Measurements from ENCODE around the gene SMPDL3B.

SMPDL3B gene

GRCh38 chr1:27940870-27941560 lies 6.2 kb downstream of the SMPDL3B start:
- DNase-seq (ENCODE audit: low read depth), result no peak

DNA sequence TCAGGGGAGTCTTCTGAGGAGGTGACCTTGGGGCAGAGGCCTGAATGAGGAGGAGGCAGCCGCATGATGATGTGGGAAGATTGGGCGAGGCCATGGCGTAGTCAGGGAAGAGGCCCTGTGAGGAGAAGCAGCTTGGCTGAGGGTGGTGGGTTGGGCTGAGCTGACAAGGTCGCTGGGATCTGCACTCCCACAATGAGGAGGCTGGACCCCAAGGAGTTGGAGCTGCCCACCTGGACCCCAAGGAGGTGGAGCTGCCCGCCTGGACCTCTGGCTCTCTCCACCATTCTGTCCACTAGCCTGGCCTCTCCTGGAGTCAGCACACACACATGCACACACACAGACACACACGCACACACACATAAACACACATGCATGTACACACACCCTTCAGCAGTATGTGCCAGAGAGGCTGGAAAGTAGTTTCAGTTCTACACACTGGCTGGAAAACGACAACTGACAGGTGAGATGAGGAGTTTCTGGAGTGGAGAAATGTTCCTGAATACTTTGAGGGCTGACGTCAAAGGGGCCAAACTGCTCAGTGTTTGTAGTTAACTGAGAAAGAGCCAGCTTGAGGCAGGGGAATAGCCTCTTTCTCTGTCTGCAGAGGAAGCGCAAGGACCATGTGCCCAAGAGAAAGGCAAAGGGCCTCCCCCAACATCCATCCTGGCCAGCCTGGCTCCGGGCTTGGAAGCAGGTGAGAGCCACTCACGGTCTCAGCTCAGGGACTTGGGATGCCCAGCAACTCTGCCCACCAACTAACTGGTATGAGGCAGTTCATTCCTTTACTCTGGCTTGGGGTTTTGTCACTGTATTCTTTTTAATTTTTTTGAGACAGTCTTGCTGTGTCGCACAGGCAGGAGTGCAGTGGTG lies 7.1 kb downstream of the SMPDL3B start:
- no peak for DNase-seq (ENCODE audit: low read depth)

GRCh38 chr1:27945020-27945419 lies 10.2 kb downstream of the SMPDL3B start:
- DNase-seq (ENCODE audit: low read depth), result no peak

DNA sequence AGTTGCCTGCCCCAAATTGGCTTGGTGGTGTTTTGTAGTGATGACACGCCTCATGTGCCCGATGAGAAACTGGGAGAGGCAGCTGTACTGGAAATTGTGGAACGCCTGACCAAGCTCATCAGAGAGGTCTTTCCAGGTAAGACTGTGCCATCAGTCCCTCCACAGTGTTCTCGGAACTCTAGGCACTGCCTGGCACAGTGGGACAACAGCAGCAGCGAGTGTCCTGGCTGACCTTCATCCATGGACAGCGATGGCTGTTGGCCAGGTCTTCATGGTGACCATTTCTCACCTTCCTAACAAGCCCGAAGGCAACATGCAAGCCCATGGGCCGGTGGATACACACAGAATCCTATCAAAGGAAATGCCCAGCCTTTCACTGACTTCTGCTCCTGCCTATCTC lies 14.2 kb downstream of the SMPDL3B start:
- no peak for DNase-seq (ENCODE audit: low read depth)

DNA sequence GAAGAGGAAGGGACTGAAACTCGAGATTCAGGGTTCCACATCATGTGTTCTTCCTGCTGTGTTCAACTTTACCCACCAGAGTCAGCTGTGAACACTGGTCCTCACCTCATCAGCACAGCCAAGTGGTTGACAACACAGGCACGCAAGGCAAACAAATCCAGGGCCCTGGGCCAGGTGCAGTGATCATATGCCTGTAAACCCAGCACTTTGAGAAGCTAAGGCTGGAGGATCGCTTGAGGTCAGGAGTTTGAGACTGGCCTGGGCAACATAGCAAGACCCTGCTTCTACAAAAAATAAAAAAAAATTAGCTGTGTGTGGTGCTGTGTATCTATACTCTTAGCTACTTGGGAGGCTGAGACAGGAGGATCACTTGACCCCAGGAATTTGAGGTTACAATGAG lies 16.6 kb downstream of the SMPDL3B start:
- DNase-seq (ENCODE audit: low read depth), result no peak

GRCh38 chr1:27952147-27952546 lies 17.3 kb downstream of the SMPDL3B start:
- DNase-seq (ENCODE audit: low read depth), result no peak

DNA sequence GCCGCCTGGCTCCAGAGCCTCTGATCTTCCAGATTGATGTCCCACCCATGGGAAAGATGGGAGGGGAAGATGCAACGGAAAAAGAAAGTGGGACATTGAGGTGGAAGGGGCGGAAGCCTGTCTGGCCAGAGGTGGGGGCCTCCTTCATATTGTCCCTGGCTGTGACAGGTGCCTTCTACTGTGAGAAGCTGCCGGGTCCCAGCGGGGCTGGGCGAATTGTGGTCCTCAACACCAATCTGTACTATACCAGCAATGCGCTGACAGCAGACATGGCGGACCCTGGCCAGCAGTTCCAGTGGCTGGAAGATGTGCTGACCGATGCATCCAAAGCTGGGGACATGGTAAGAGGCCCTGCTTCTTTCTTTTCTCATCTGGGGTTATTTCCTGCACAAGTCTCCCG lies 19.4 kb downstream of the SMPDL3B start:
- DNase-seq (ENCODE audit: low read depth), result no peak

GRCh38 chr1:27955076-27955475 lies 20.3 kb downstream of the SMPDL3B start:
- DNase-seq (ENCODE audit: low read depth), result no peak

DNA sequence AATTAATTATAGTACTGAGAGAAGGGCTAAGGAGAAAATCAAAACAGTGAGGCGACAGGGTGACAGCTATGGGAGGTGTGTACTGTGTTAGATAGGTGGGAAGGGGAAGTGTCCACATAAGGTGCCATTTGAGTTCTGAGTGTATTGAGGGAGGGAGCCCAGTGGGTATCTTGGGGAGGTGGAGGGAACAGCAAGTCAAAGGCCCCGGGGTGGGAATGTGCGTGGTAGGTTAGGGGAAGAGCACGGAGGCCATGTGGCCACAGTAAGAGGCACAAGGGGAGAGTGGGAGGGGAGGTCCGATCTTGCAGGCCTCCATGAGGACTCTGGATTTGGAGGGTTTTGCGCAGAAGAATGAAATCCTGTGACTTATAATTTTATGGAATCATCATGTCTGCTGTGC lies 22.0 kb downstream of the SMPDL3B start:
- no peak for DNase-seq (ENCODE audit: low read depth)

DNA sequence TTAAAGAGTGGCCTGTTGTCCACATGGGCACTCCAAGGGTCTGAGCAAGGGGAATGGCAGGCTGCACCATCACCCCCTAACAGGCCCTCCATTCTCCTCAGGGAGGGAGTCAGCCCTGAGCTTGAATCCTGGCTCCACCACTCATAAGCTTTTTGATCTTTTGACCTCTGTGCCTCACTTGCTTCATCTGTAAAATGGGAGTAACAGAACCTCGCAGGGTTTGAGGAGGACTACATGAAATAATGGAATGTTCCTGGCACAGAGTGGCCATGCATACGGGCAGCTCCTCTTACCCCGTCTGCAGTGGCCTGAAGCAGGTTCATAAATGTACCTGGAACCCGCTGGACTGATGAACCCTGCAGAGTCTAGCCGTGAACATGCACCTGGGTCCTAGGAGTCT lies 22.9 kb downstream of the SMPDL3B start:
- no peak for DNase-seq (ENCODE audit: low read depth)

DNA sequence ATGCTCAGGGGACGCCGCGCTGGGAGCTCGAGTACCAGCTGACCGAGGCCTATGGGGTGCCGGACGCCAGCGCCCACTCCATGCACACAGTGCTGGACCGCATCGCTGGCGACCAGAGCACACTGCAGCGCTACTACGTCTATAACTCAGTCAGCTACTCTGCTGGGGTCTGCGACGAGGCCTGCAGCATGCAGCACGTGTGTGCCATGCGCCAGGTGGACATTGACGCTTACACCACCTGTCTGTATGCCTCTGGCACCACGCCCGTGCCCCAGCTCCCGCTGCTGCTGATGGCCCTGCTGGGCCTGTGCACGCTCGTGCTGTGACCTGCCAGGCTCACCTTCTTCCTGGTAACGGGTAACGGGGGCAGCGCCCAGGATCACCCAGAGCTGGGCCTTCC lies 23.7 kb downstream of the SMPDL3B start:
- no peak for DNase-seq (ENCODE audit: low read depth)

DNA sequence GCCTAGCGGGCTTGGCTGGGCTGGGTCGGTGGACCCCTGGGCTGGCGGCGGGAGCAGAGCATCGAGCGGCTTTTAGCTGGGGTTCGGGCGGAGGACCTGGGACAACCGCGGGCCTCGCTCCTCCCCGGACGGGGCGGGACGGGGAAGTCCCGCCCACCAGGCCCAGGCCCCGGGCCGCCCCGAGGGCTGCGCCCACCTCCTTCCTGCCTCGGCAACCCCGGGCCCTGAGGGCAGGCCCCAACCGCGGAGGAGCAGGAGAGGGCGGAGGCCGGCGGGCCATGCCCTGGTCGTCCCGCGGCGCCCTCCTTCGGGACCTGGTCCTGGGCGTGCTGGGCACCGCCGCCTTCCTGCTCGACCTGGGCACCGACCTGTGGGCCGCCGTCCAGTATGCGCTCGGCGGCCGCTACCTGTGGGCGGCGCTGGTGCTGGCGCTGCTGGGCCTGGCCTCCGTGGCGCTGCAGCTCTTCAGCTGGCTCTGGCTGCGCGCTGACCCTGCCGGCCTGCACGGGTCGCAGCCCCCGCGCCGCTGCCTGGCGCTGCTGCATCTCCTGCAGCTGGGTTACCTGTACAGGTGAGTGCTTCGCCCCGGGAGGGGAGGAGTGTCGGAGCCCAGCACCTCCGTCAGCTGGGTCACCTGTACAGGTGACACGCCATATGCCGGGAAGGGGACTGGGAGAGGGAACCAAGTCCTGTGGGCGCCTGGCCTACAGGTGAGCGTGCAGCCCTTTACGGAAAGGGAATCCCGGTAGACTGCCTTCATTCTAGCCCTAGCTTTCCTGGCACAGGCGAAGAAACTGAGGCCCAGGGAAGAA lies 25.2 kb downstream of the SMPDL3B start, which contains the start of gene XKR8:
Gene XKR8, plus strand, starts transcription at position 182 of the 812 bp plus-strand sequence. Its CDS starts 97 bp downstream, at position 279.
- peak; percentile 72 for DNase-seq (ENCODE audit: low read depth)

- DNase-seq (ENCODE audit: low read depth), result no peak
Observed at GRCh38 chr1:27960762-27961645, 26.2 kb downstream of the SMPDL3B start.

DNA sequence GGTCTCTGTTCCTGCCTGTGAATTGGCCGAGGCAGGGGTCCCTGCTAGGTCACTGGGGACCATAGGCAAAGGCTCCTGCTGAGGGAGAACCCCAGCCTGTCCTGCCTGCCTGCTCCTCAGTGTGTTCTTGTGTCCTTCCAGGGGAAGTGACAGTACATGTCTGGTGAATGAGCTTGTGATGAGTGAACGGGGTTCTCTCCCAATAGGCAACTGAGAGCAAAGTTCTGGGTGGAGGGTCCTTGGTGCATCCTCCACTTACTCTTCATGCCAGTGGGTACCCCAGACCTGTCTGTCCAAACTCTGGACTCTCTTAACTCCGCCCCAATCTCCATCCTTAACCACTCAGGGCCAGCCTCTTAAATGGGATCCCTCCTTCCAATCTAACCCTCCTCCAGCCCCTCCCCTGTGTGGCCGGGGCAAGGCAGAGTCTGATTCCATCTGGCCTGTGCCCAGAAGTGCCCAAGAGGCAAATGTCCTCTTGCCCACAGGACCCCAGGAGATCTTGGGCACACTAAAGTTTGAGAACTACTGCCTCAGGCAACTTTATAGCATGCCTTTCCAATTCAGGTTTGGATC lies 26.9 kb downstream of the SMPDL3B start:
- DNase-seq (ENCODE audit: low read depth), result no peak

DNA sequence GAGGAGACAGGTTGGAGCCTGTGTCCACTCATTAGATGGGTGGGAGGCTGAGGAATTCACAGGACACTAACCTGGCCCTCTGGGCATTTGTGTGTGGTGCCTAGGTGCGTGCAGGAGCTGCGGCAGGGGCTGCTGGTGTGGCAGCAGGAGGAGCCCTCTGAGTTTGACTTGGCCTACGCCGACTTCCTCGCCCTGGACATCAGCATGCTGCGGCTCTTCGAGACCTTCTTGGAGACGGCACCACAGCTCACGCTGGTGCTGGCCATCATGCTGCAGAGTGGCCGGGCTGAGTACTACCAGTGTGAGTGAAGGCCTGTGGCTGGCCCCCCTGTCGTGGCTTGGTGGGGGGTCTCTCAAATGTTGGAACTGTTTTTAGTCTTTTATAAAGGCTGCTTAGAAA lies 28.6 kb downstream of the SMPDL3B start:
- DNase-seq (ENCODE audit: low read depth), result no peak

DNA sequence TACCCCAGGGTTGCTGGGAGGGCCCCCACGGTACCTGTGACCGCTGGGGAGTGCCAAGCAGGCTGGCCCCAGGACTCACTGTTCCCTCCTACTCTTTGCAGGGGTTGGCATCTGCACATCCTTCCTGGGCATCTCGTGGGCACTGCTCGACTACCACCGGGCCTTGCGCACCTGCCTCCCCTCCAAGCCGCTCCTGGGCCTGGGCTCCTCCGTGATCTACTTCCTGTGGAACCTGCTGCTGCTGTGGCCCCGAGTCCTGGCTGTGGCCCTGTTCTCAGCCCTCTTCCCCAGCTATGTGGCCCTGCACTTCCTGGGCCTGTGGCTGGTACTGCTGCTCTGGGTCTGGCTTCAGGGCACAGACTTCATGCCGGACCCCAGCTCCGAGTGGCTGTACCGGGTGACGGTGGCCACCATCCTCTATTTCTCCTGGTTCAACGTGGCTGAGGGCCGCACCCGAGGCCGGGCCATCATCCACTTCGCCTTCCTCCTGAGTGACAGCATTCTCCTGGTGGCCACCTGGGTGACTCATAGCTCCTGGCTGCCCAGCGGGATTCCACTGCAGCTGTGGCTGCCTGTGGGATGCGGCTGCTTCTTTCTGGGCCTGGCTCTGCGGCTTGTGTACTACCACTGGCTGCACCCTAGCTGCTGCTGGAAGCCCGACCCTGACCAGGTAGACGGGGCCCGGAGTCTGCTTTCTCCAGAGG lies 31.8 kb downstream of the SMPDL3B start:
- DNase-seq (ENCODE audit: low read depth), result no peak

GRCh38 chr1:27967106-27967883 lies 32.5 kb downstream of the SMPDL3B start:
- no peak for DNase-seq (ENCODE audit: low read depth)

- DNase-seq (ENCODE audit: low read depth), result no peak
Observed at GRCh38 chr1:27967884-27968466, 33.2 kb downstream of the SMPDL3B start.

DNA sequence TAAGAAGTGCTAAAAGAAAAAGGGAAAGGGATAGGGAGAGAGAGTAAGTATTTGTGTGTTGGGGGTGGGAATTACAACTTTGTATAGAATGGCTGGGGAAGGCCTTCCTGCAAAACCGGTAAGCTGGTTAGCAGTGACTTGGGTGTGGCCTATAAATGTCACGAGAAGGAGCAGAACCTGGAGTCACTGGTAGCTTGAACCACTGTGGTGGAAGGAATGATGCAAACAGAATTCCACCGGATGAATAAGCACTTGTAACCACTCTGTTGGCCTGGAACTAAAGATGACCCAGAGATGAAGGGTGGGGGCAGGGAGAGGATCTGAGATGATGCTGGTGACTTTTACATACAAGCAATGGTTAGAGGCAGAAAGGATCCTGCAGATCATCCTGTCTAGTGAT lies 33.9 kb downstream of the SMPDL3B start:
- no peak for DNase-seq (ENCODE audit: low read depth)
